Large intestine (tissue), 3 donors: ENCODE measurements around the gene GSG1L. TPM values are rescaled to one million over a fixed set of nuclear protein-coding genes. Genes with fewer than 3 reads are reported as not detected.

Source experiments
- DNase-seq, 2 donors: peaks; one replicate each; pipeline versions ENCODE4 v3.0.0 to v3.0.0-alpha.2; 2013
- H3K27ac ChIP-seq: one replicate; pipeline ENCODE4 v1.5.1; 2013; ENCODE audit warnings: low read length
- H3K27me3 ChIP-seq: 2 replicates; pipeline ENCODE4 v1.6.1; 2013; ENCODE audit warnings: low read length; ENCODE audit not compliant: control insufficient read depth, insufficient read depth
- H3K36me3 ChIP-seq: 2 replicates; pipeline ENCODE4 v1.6.1; 2013; ENCODE audit warnings: low read length; ENCODE audit not compliant: control insufficient read depth, insufficient read depth
- H3K4me1 ChIP-seq: one replicate; pipeline ENCODE4 v1.6.1; 2013; ENCODE audit warnings: low read length; ENCODE audit not compliant: control insufficient read depth, insufficient read depth
- H3K4me3 ChIP-seq: one replicate; pipeline ENCODE4 v1.5.1; 2013; ENCODE audit warnings: low read length
- H3K9me3 ChIP-seq: one replicate; pipeline ENCODE4 v1.6.1; 2013; ENCODE audit warnings: mild to moderate bottlenecking, low read depth, low read length, moderate library complexity; ENCODE audit not compliant: control insufficient read depth
- WGBS: methylation state at CpG from one replicate; pipeline ENCODE4 v1.1.5; 2013; ENCODE audit warnings: low lambda C conversion rate; ENCODE audit not compliant: insufficient coverage; 5-methylcytosine and 5-hydroxymethylcytosine counted together
- polyA plus RNA-seq: library from polyadenylated mRNA; unstranded; fragments of 120-200 nt; gene quantifications from one replicate; pipeline ENCODE4 v1.2.1, GENCODE V29; 2013

The GSG1L gene
- polyA plus RNA-seq, 1 donor: 1.2 TPM

DNA sequence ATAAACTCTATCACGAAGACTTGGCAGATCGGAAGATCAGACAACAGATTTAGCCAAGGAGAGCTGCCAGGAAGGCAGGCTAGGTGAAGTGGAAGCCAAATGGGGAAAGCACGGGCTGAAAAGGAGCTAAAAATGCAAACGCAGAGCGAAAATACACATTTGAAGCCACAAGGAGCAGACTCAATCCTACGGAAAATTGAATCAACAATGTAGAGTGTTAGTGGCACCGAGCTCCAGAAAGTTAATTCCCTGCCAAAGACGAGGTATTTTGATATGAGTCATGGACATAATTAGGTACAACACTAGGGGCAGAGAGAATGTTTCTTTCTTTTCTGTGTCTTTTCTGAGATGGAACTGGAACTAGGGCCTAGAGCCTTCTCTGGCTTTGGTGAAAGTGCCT, 20.7 kb downstream of the GSG1L start:
- Histone ChIP-seq H3K4me3 (no peak overlapping the region), H3K27ac (no peak overlapping the region)

DNA sequence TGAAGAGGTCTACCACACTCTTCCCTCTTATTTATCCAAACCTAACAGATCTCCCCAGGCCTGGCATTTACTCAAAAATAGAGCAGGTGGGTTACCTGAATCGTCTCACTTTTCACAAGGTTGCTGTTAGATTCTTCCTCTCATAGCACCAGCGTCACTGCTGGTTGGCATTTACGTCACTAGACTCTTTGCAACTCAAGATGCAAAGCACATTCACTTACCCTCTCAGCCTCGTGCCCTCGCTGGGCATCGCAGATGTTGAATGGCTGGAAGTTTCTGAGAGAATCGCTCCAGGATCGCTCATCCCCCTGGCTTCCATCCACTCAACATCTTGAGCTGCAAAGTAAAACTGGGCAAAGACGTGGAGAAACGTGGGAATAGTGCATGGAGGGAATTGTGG, 21.9 kb downstream of the GSG1L start:
- WGBS: 80% methylated on average over 5 of the region's 10 CpGs
- DNase-seq: no peak
- H3K36me3 ChIP-seq: no peaks in the 10 kb centered on the region
- H3K9me3 ChIP-seq: no peaks in the 10 kb centered on the region
- no peak overlapping the region for H3K27ac ChIP-seq
- no peak overlapping the region for H3K4me3 ChIP-seq
- no peaks in the 10 kb centered on the region for H3K27me3 ChIP-seq
- H3K4me1 ChIP-seq: no peaks in the 10 kb centered on the region

More for the DNA sequence above, 20.7 kb downstream of the GSG1L start:
- WGBS: 71% methylated on average over 3 of the region's 8 CpGs
- no peaks in the 10 kb centered on the region for H3K9me3 ChIP-seq
- H3K27me3 ChIP-seq: no peaks in the 10 kb centered on the region
- H3K36me3 ChIP-seq: no peaks in the 10 kb centered on the region
- no peak for DNase-seq
- no peaks in the 10 kb centered on the region for H3K4me1 ChIP-seq

DNA sequence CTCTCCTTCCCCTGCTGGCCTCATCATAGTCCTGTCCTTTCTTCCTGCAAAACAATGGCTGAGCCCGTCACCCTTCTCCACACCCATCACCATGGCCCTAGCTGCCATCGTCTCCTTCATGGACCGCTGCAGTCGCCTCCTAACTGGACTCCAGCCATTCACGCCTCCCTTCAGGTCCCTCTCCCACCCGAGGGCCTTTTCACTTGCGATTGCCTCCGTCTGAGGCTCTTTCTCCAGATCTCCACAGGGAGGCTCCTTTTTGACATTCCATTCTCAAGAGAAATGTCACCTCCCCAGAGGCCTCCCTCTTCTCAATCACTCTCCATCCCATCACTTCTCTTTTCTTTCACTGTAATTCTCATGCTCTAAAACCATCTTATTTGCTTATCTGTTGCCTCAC, 23.5 kb downstream of the GSG1L start:
- Histone ChIP-seq H3K4me1 (no peaks in the 10 kb centered on the region), H3K27ac (no peak overlapping the region), H3K4me3 (no peak overlapping the region), H3K27me3 (no peaks in the 10 kb centered on the region), H3K9me3 (no peaks in the 10 kb centered on the region), H3K36me3 (no peaks in the 10 kb centered on the region)
- WGBS: 66% methylated on average over 5 of the region's 8 CpGs
- no peak for DNase-seq

DNA sequence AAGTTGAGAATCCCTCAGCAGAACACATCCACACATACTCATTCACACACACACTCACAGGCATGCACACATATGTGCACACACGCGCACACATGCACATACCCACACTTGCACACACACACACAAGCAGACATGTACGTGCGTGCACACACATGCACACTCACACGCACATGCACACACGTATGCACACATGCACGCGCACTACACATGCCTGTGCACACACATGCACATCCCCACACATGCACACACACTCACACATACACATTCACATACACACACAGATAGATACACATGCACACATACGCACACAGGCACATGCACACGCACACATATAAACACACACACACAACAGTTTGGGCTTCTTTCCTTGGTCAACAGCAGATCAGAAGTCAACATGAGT, 24.0 kb downstream of the GSG1L start:
- no peaks in the 10 kb centered on the region for H3K36me3 ChIP-seq
- H3K27ac ChIP-seq: no peak overlapping the region
- H3K4me3 ChIP-seq: no peak overlapping the region
- no peaks in the 10 kb centered on the region for H3K4me1 ChIP-seq
- H3K9me3 ChIP-seq: no peaks in the 10 kb centered on the region
- no peaks in the 10 kb centered on the region for H3K27me3 ChIP-seq
- no CpG with 5 or more reads among the region's 10 CpGs for WGBS
- no peak for DNase-seq

DNA sequence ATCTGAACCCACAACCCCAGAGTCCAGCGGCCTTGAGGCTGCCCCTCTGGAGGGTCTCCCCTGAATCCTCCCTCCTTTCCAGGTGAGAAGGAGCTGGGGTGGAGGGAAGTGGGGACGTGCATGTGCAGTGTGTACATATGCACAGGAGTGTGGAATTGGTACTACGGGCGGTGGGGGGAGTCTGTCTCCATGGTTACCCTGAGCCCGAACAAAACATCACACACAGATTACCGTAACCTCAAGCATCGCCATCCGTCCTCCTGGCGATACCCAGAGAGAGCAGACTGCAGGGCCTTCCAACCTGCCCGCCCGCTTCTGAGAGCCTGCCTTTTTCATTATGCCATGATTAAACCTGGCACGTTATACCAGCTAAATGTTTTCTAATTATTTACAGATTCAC, 25.1 kb downstream of the GSG1L start:
- 83% methylated on average over 1 of the region's 12 CpGs for WGBS
- Histone ChIP-seq H3K4me1 (no peaks in the 10 kb centered on the region), H3K36me3 (no peaks in the 10 kb centered on the region), H3K27ac (no peak overlapping the region), H3K27me3 (no peaks in the 10 kb centered on the region), H3K4me3 (no peak overlapping the region), H3K9me3 (no peaks in the 10 kb centered on the region)
- no peak for DNase-seq

DNA sequence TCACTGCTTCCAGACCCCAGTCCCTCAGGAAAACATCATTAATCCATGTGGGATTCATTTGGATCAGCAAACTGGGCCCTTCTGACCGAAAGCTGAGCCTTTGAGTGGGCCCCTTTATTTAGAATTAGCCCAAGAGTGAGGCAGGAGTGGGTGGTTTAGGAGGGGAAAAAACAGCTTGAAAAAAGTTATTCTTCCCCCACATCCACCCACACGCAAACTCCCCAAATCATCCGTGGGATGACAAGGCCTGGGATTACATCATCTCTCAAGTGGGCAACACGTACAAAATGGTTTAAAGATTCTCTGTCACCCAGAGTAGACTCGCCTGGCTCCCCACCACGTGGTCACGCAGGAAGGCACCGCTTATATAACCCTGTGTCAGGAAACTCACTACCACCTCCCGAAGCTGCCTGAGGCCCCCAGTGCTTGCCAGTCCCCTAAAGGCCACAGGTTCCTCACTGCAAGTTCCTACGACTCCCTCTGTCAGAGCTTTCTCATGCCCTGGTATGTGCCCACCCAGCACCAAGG, 27.6 kb downstream of the GSG1L start:
- H3K27ac ChIP-seq: no peak overlapping the region
- WGBS: no CpG with 5 or more reads among the region's 10 CpGs
- H3K4me3 ChIP-seq: no peak overlapping the region
- no peaks in the 10 kb centered on the region for H3K9me3 ChIP-seq
- H3K4me1 ChIP-seq: no peaks in the 10 kb centered on the region
- no peaks in the 10 kb centered on the region for H3K36me3 ChIP-seq
- H3K27me3 ChIP-seq: no peaks in the 10 kb centered on the region
- DNase-seq: no peak

DNA sequence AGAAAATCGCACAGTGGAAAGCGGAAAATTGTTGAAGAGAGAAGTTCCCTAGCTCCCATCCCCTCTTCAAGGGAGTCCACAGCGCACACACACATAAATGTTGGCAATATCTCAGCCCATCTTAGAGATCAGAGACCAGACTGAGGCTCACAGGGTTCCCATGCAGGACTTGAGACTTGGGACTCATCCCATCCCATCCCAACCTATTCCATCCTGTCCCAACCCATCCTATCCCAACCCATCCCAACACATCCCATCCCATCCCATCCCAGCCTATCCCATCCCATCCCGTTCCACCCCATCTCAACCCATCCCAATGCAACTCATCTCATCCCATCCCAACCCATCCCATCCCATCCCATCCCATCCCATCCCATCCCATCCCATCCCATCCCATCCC, 29.6 kb downstream of the GSG1L start:
- no peak for DNase-seq
- H3K36me3 ChIP-seq: no peaks in the 10 kb centered on the region

DNA sequence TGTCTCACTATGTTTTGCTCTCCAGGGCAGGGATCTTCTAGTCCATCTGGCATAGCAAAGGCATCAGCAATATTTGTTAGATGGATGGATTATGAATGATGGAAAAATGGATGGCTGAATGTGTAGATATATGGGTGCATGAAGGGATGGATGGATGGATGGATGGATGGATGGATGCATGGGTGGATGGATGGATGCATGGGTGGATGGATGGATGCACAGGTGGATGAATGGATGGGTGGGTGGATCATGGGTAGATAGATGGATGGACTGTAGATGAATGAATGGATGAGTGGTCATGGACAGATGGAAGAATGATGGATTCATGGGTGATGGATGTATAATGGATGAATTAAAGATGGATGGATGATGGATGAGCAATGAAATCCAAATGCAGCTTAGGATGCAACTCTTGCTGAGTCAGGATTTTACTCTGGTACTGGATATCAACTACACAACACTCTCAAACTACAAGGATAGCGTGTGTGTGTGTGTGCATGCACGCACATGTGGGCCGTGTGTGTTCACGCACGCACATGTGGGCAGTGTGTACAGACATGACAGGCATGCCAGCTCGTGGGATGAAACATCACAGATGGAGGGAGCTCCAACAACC, 34.0 kb downstream of the GSG1L start:
- DNase-seq: no peak
- H3K9me3 ChIP-seq: no peaks in the 10 kb centered on the region
- 86% methylated on average over 1 of the region's 6 CpGs for WGBS
- no peak overlapping the region for H3K27ac ChIP-seq
- no peaks in the 10 kb centered on the region for H3K4me1 ChIP-seq
- H3K36me3 ChIP-seq: no peaks in the 10 kb centered on the region
- no peak overlapping the region for H3K4me3 ChIP-seq
- H3K27me3 ChIP-seq: no peaks in the 10 kb centered on the region

More for the DNA sequence above, 29.6 kb downstream of the GSG1L start:
- Histone ChIP-seq H3K4me3 (no peak overlapping the region), H3K4me1 (no peaks in the 10 kb centered on the region), H3K27me3 (no peaks in the 10 kb centered on the region), H3K9me3 (no peaks in the 10 kb centered on the region), H3K27ac (no peak overlapping the region)
- no CpG with 5 or more reads among the region's 4 CpGs for WGBS

DNA sequence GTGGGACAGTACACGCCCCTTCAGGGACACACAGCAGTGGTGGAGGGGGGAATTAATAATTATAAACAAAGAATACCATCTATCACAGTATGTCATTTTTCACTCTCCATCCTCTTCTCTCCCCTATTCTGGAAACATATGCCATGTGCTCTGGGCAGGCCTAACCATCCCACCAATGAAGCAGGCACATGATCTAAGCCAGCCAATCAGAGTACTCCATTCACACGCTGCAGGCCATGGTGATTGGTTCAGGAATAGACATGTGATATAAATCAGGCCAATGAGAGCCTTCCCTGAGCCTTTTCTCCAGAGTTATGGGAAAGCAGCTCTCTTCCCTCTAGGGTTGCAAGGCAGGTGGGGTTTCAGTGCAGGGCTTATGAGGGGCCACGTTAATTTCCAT, 36.5 kb downstream of the GSG1L start:
- Histone ChIP-seq H3K27me3 (no peaks in the 10 kb centered on the region), H3K27ac (no peak overlapping the region), H3K4me3 (no peak overlapping the region), H3K4me1 (no peaks in the 10 kb centered on the region), H3K36me3 (no peaks in the 10 kb centered on the region), H3K9me3 (no peaks in the 10 kb centered on the region)
- no peak for DNase-seq
- no CpG with 5 or more reads among the region's 3 CpGs for WGBS

DNA sequence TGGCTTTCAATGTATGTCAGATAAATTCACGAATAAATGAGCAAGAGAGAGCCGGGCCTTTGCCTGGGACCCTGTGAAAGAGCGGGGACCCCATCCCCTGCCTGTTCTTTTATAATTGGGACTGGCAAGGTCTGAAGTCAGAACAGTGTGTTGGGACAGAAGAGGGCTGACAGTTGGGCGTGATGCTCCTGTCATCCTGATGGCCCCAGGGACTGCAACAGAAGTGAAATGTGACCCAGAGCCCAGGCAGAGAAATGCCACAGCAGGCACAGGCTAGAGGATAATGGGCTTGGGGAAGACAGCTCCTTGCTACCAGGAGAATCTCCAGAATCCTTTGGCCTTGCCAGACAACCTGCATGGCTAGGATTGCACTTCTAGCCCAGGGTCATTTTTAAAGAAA, 37.9 kb downstream of the GSG1L start:
- no peak for DNase-seq
- no peaks in the 10 kb centered on the region for H3K9me3 ChIP-seq
- WGBS: no CpG with 5 or more reads among the region's 4 CpGs
- H3K4me3 ChIP-seq: no peak overlapping the region
- H3K27ac ChIP-seq: no peak overlapping the region
- H3K4me1 ChIP-seq: no peaks in the 10 kb centered on the region
- H3K27me3 ChIP-seq: no peaks in the 10 kb centered on the region
- no peaks in the 10 kb centered on the region for H3K36me3 ChIP-seq

DNA sequence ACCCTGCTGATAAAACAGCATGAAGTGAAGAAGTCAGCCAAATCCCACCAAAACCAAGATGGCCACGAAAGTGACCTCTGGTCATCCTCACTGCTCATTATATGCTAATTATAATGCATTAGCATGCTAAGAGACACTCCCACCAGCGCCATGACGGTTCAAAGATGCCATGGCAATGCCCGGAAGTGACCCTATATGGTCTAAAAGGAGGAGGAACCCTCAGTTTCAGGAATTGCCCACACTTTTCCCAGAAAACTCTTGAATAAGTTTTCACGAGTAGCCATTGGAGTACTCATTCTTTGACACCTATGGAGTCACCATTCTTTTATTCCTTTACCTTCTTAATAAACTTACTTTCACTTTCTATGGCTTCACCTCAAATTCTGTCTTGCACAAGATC, 44.3 kb downstream of the GSG1L start:
- Histone ChIP-seq H3K36me3 (no peaks in the 10 kb centered on the region), H3K27ac (no peak overlapping the region), H3K9me3 (no peaks in the 10 kb centered on the region), H3K27me3 (no peaks in the 10 kb centered on the region), H3K4me3 (no peak overlapping the region), H3K4me1 (no peaks in the 10 kb centered on the region)
- WGBS: 83% methylated on average over 2 of the region's 5 CpGs
- no peak for DNase-seq
